ENCODE measurements around the gene NPTN. TPM values are rescaled to one million over a fixed set of nuclear protein-coding genes. Genes with fewer than 3 reads are reported as not detected.

NPTN gene
- total RNA-seq, 1 donor from 2014 or later: 139 TPM

GRCh38 chr15:73571346-73571745 is 61.8 kb downstream of the NPTN start:
- Histone ChIP-seq H3K9me3 (no peaks in the 10 kb centered on the region), H3K4me3 (no peak overlapping the region), H3K27me3 (no peaks in the 10 kb centered on the region), H3K27ac (no peak overlapping the region), H3K36me3 (peaks cover 0 to 64% of the 10 kb centered on the region in 2 donors), H3K4me1 (peaks cover 29% of the 10 kb centered on the region)
- TF ChIP-seq POLR2AphosphoS5 (IDR thresholded peaks at IDR 0.05; ENCODE audit: insufficient read depth in 1 of 2, low read depth in 1 of 2) (no peak), CTCF (IDR thresholded peaks at IDR 0.05) (no peak), POLR2A (IDR thresholded peaks at IDR 0.05) (no peak)
- DNase-seq (ENCODE audit: extremely low spot score in 2 of 2): no peak
- intact Hi-C loops (cut with DNase I): loop anchor here (10.0 kb wide), 1 partner anchor 133 kb away; no protein-coding TSS in a partner anchor

- Histone ChIP-seq H3K27me3 (no peaks in the 10 kb centered on the region), H3K4me3 (no peak overlapping the region), H3K9me3 (no peaks in the 10 kb centered on the region), H3K36me3 (peaks cover 0 to 64% of the 10 kb centered on the region in 2 donors), H3K27ac (no peak overlapping the region), H3K4me1 (peaks cover 25% of the 10 kb centered on the region)
- no peak for DNase-seq (ENCODE audit: extremely low spot score in 2 of 2)
- TF ChIP-seq POLR2A (IDR thresholded peaks at IDR 0.05): no peak
- intact Hi-C loops (cut with DNase I): loop anchor here (10.0 kb wide), 1 partner anchor 134 kb away; no protein-coding TSS in a partner anchor
These were observed 62.7 kb downstream of the NPTN start for GRCh38 chr15:73570355-73571032.

GRCh38 chr15:73569361-73569760 is 63.8 kb downstream of the NPTN start:
- TF ChIP-seq POLR2AphosphoS5 (IDR thresholded peaks at IDR 0.05; ENCODE audit: insufficient read depth in 1 of 2, low read depth in 1 of 2) (no peak), CTCF (IDR thresholded peaks at IDR 0.05) (no peak), POLR2A (IDR thresholded peaks at IDR 0.05) (no peak)
- Histone ChIP-seq H3K36me3 (peaks cover 0 to 64% of the 10 kb centered on the region in 2 donors), H3K4me1 (peaks cover 16% of the 10 kb centered on the region)

GRCh38 chr15:73568564-73569280 is 64.5 kb downstream of the NPTN start:
- Histone ChIP-seq H3K9me3 (no peaks in the 10 kb centered on the region), H3K36me3 (peaks cover 0 to 64% of the 10 kb centered on the region in 2 donors), H3K4me1 (peaks cover 9% of the 10 kb centered on the region)

More at GRCh38 chr15:73569361-73569760, 63.8 kb downstream of the NPTN start:
- Histone ChIP-seq H3K27ac (no peak overlapping the region), H3K27me3 (no peaks in the 10 kb centered on the region), H3K4me3 (no peak overlapping the region), H3K9me3 (no peaks in the 10 kb centered on the region)
- intact Hi-C loops (cut with DNase I): loop anchor here (5.0 kb wide), 1 partner anchor 68 kb away; no protein-coding TSS in a partner anchor
- DNase-seq (ENCODE audit: extremely low spot score in 2 of 2): no peak

More at GRCh38 chr15:73568564-73569280, 64.5 kb downstream of the NPTN start:
- DNase-seq (ENCODE audit: extremely low spot score in 2 of 2): no peak
- Histone ChIP-seq H3K4me3 (no peak overlapping the region), H3K27ac (no peak overlapping the region), H3K27me3 (no peaks in the 10 kb centered on the region)
- intact Hi-C loops (cut with DNase I): loop anchor here (5.0 kb wide), 1 partner anchor 69 kb away; no protein-coding TSS in a partner anchor
- no peak for TF ChIP-seq POLR2AphosphoS5 (IDR thresholded peaks at IDR 0.05; ENCODE audit: insufficient read depth in 1 of 2, low read depth in 1 of 2)
- no peak for TF ChIP-seq CTCF (IDR thresholded peaks at IDR 0.05)
- no peak for TF ChIP-seq POLR2A (IDR thresholded peaks at IDR 0.05)

All from vagina (tissue), 2 donors.